IPS DF 4.7 (cell line): ENCODE data around the gene GAS7.

Experiments
- DNase-seq: peaks from one replicate; pipeline ENCODE4 v3.0.0-alpha.2; 2013; ENCODE audit warnings: low spot score; ENCODE audit errors: extremely low read depth

GAS7 gene

GRCh38 chr17:10052106-10052813 lies 146.1 kb downstream of the GAS7 start:
- DNase-seq, result no peak

GRCh38 chr17:10051112-10051511 lies 147.3 kb downstream of the GAS7 start:
- no peak for DNase-seq

- DNase-seq, result no peak
Observed at GRCh38 chr17:10050597-10051101, 147.8 kb downstream of the GAS7 start.

GRCh38 chr17:10048629-10049350 lies 149.6 kb downstream of the GAS7 start:
- DNase-seq, result no peak

GRCh38 chr17:10046786-10047785 lies 151.3 kb downstream of the GAS7 start:
- DNase-seq, result no peak

- no peak for DNase-seq
Observed at GRCh38 chr17:10045871-10046658, 152.3 kb downstream of the GAS7 start.

- no peak for DNase-seq
Observed at GRCh38 chr17:10042589-10043244, 155.7 kb downstream of the GAS7 start.

- DNase-seq, result no peak
Observed at GRCh38 chr17:10041916-10042588, 156.4 kb downstream of the GAS7 start.

- DNase-seq, result no peak
Observed at GRCh38 chr17:10041287-10041612, 157.2 kb downstream of the GAS7 start.

- DNase-seq, result no peak
Observed at GRCh38 chr17:10036511-10037061, 161.8 kb downstream of the GAS7 start.

- no peak for DNase-seq
Observed at GRCh38 chr17:10035885-10036284, 162.5 kb downstream of the GAS7 start.

GRCh38 chr17:10034719-10035475 lies 163.5 kb downstream of the GAS7 start:
- no peak for DNase-seq

GRCh38 chr17:10033959-10034358 lies 164.4 kb downstream of the GAS7 start:
- DNase-seq, result no peak

GRCh38 chr17:10033449-10033848 lies 165.0 kb downstream of the GAS7 start:
- no peak for DNase-seq

- no peak for DNase-seq
Observed at GRCh38 chr17:10032118-10032852, 166.1 kb downstream of the GAS7 start.

GRCh38 chr17:10031606-10032005 lies 166.8 kb downstream of the GAS7 start:
- DNase-seq, result no peak

- DNase-seq, result no peak
Observed at GRCh38 chr17:10031127-10031526, 167.3 kb downstream of the GAS7 start.

GRCh38 chr17:10029129-10029528 lies 169.3 kb downstream of the GAS7 start:
- DNase-seq, result no peak
